HG03460 (cell line): ENCODE results near the gene ZFR2.
"Not testable (repeated sequence)": the region's sequence is repeated elsewhere in the genome, so short reads cannot be mapped to it uniquely, and the experiment has no call there.

Experiments
- ATAC-seq: cut with Tn5 transposase; IDR thresholded peaks from one replicate; pipeline ENCODE4 v1.9.1; 2021; ENCODE audit not compliant: unreplicated experiment

The ZFR2 gene

DNA sequence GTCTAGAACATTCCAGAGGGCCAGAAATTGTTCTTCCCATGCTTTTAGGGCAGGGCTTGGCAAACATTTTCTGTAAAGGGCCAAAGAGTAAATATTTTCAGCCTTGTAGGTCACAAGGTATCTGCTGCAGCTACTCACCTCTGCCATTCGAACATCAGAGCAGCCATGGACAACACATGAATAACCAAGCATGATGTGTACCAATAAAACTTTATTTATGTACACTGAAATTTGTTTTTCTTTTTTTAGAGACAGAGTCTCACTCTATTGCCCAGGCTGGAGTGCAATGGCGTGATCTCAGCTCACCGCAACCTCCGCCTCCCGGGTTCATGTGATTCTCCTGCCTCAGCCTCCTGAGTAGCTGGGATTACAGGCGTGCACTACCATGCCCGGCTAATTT lies 111.1 kb downstream of the ZFR2 start:
- not testable (repeated sequence) for ATAC-seq
